Adrenal gland (tissue), 12 donors: ENCODE results near the gene RALGPS1. TPM values are rescaled to one million over a fixed set of nuclear protein-coding genes. Genes with fewer than 3 reads are reported as not detected.

Experiments used
- DNase-seq, 7 donors: peaks; one replicate each; pipeline ENCODE4 v3.0.0-alpha.2; 2019 to 2020
- H3K27ac ChIP-seq, 5 donors: fragments of 200-600 bp; sonication (generic) in 4 of 5; 1 replicate in 3 of 5; 2 replicates in 2 of 5; pipeline versions ENCODE4 v1.5.1 to v1.8.0; 2016 to 2020; ENCODE audit warnings: mild to moderate bottlenecking in 1 of 5
- H3K27me3 ChIP-seq: fragments of 200-600 bp; 2 replicates; pipeline ENCODE4 v1.8.0; 2021
- H3K36me3 ChIP-seq, 2 donors: fragments of 200-600 bp; replicated peaks in 1 of 2; 1 replicate in 1 of 2; 2 replicates in 1 of 2; pipeline versions ENCODE4 v1.5.1 to v1.8.0; 2018 to 2022
- H3K4me1 ChIP-seq, 2 donors: fragments of 200-600 bp; replicated peaks in 1 of 2; 1 replicate in 1 of 2; 2 replicates in 1 of 2; pipeline versions ENCODE4 v1.5.1 to v1.8.0; 2018 to 2021
- H3K4me3 ChIP-seq, 4 donors: fragments of 200-600 bp; sonication (generic) in 3 of 4; one replicate each; pipeline ENCODE4 v1.5.1; 2016 to 2018
- H3K9me3 ChIP-seq, 3 donors: fragments of 200-600 bp; sonication (generic) in 1 of 3; replicated peaks in 1 of 3; 1 replicate in 2 of 3; 2 replicates in 1 of 3; pipeline versions ENCODE4 v1.5.1 to v1.8.0; 2016 to 2021
- CTCF ChIP-seq, 6 experiments: fragments of 450-650 bp in 4 of 6; fragments of 200-600 bp in 2 of 6; sonication (generic) in 1 of 6; IDR thresholded peaks; 1 replicate in 5 of 6; 2 replicates in 1 of 6; pipeline versions ENCODE4 v1.5.1 to v1.8.0; 2016 to 2021; ENCODE audit warnings: antibody characterized with exemption in 6 of 6, mild to moderate bottlenecking in 2 of 6, moderate library complexity in 1 of 6
- POLR2A ChIP-seq, 2 donors: fragments of 450-650 bp; IDR thresholded peaks; one replicate each; pipeline ENCODE4 v1.6.1; 2017; ENCODE audit warnings: antibody characterized with exemption in 2 of 2, mild to moderate bottlenecking in 2 of 2, moderate library complexity in 1 of 2
- WGBS, 4 donors: extraction: QIAGEN DNeasy Blood & Tissue Kit in 2 of 4; methylation state at CpG; one replicate each; pipeline versions ENCODE4 v1.1.5 to v1.1.7; 2013 to 2017; 5-methylcytosine and 5-hydroxymethylcytosine counted together
- intact Hi-C, 2 donors: fragments of 100-400 bp; cut with DNase I; formaldehyde crosslinking; loops; one replicate each; pipeline versions ENCODE4 v1.14.1 to v1.15.0; 2022 to 2023
- polyA plus RNA-seq, 3 donors: library from polyadenylated mRNA; stranded (reverse); fragments of 200-250 nt in 2 of 3; fragments of 350-450 nt in 1 of 3; fragmentation: Illumina TruSeq in 1 of 3; extraction: RNeasy Lipid Tissue Mini Kit (QIAGEN cat#74804) in 1 of 3; gene quantifications; one replicate each; pipeline ENCODE4 v1.2.3, GENCODE V29; 2013 to 2014
- total RNA-seq, 9 donors: library from RNA; depleted of rRNA in 4 of 9; stranded (reverse); fragments of >200 nt in 4 of 9; fragments of 120-200 nt in 1 of 9; fragmentation: NEBNext Ultra II Directional in 1 of 9; extraction: Animal tissue kit (Norgen Biotek cat#: 25700) in 1 of 9; gene quantifications; one replicate each; pipeline versions ENCODE4 v1.1.0 to v1.2.4, GENCODE V29; 2013 to 2023
- donor health status: healthy with polysubstance abuse.
- donor health status: Bipolar disorder and iron deficiency.
- donor health status: DM: yes; HTN: yes; CAD: no.
- donor health status: DM: no; HTN: no; CAD: no.
- donor health status: DM: no; HTN: no; CAD: no.
- donor health status: DM: yes; HTN: yes; CAD: no.

Gene RALGPS1
- total and polyA plus RNA-seq, 12 donors, result 2.8 to 9.9 (median 5.1) TPM

GRCh38 chr9:126953041-126953809 is 38.6 kb downstream of the RALGPS1 start:
- H3K4me1 ChIP-seq, result peaks cover 0 to 5% of the 10 kb centered on the region in 2 donors
- H3K36me3 ChIP-seq, result no peaks in the 10 kb centered on the region
- no peak overlapping the region for H3K4me3 ChIP-seq
- intact Hi-C loops, result no loop called here
- TF ChIP-seq POLR2A (IDR thresholded peaks at IDR 0.05) (no peak), CTCF (IDR thresholded peaks at IDR 0.05) (no peak)
- H3K27me3 ChIP-seq, result no peaks in the 10 kb centered on the region
- no peak overlapping the region for H3K27ac ChIP-seq
- no peaks in the 10 kb centered on the region for H3K9me3 ChIP-seq
- WGBS, 4 donors, result 73 to 88% (median 81%) methylated on average over 8 of the region's 8 CpGs
- no peak for DNase-seq

GRCh38 chr9:126955811-126956210 is 41.2 kb downstream of the RALGPS1 start:
- Histone ChIP-seq H3K36me3 (no peaks in the 10 kb centered on the region), H3K27ac (no peak overlapping the region), H3K4me3 (no peak overlapping the region), H3K9me3 (no peaks in the 10 kb centered on the region), H3K27me3 (no peaks in the 10 kb centered on the region), H3K4me1 (peaks cover 0 to 5% of the 10 kb centered on the region in 2 donors)
- 53 to 67% (median 63%) methylated on average over 4 to 5 of the region's 5 CpGs for WGBS, 4 donors
- no peak for DNase-seq
- intact Hi-C loops, result no loop called here
- TF ChIP-seq POLR2A (IDR thresholded peaks at IDR 0.05) (no peak), CTCF (IDR thresholded peaks at IDR 0.05) (no peak)

- Histone ChIP-seq H3K36me3 (no peaks in the 10 kb centered on the region), H3K27me3 (no peaks in the 10 kb centered on the region), H3K27ac (no peak overlapping the region), H3K9me3 (no peaks in the 10 kb centered on the region), H3K4me3 (no peak overlapping the region), H3K4me1 (peaks cover 0 to 5% of the 10 kb centered on the region in 2 donors)
- intact Hi-C loops, result no loop called here
- no peak for TF ChIP-seq POLR2A (IDR thresholded peaks at IDR 0.05)
- no peak for TF ChIP-seq CTCF (IDR thresholded peaks at IDR 0.05)
- DNase-seq, result no peak
- WGBS, 4 donors, result 90 to 100% (median 95%) methylated on average over 4 to 7 of the region's 7 CpGs
Observed at GRCh38 chr9:126956917-126957686, 42.5 kb downstream of the RALGPS1 start.

- H3K4me1 ChIP-seq, result peaks cover 0 to 5% of the 10 kb centered on the region in 2 donors
- no peak overlapping the region for H3K4me3 ChIP-seq
- intact Hi-C loops, result no loop called here
- H3K27ac ChIP-seq, result no peak overlapping the region
- H3K27me3 ChIP-seq, result no peaks in the 10 kb centered on the region
- H3K9me3 ChIP-seq, result no peaks in the 10 kb centered on the region
- H3K36me3 ChIP-seq, result no peaks in the 10 kb centered on the region
- TF ChIP-seq CTCF (IDR thresholded peaks at IDR 0.05) (no peak), POLR2A (IDR thresholded peaks at IDR 0.05) (no peak)
- 58 to 73% (median 68%) methylated on average over 3 of the region's 3 CpGs for WGBS, 4 donors
- DNase-seq, result no peak
Observed at GRCh38 chr9:126957687-126958053, 43.1 kb downstream of the RALGPS1 start.
